ENCODE data around the gene SPDEF. TPM values are rescaled to one million over a fixed set of nuclear protein-coding genes. Genes with fewer than 3 reads are reported as not detected.

The SPDEF gene
- total RNA-seq, 2 experiments from 2014 or later: not detected

DNA sequence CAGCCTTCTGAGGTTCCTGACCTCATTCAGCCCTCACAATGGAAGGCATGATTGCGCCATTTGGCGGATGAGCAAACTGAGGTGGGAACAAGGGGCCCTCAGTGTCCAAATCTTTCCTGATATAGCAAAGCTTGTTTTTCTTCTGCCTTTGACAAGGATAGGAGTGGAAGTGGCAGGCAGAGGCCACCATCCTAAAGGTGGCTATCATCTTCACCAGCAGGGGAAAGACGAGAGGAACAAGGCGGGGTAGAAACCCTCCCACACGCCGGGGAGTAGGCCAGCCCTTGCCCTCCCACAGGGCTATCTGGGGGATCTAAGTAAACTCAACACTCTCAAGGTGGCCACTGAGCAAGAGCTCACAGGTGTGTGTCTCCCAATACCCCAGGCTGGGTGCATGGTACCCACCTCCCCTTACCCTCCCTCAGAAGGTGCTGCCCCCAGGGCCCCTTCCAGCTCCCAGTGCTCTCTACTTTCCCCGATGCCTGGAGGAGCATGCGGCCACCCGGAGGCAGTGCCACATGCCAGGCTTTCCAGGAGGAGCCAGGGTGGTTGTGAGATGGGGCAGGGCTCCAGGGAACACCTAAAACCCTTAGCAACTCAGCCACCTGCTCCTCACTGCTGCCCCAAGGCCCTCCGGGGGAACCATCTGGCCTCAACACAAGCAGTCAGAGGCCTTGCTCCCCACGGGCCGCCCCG lies 11.2 kb downstream of the SPDEF start:
- CTCF ChIA-PET: interaction anchor here (0.8 kb wide), 1 partner anchor 64 kb away, joined by 3 read pairs; no protein-coding TSS in a partner anchor
- H3K4me3 Mint-ChIP-seq: no peak overlapping the region
- POLR2A ChIA-PET: no interaction called here

DNA sequence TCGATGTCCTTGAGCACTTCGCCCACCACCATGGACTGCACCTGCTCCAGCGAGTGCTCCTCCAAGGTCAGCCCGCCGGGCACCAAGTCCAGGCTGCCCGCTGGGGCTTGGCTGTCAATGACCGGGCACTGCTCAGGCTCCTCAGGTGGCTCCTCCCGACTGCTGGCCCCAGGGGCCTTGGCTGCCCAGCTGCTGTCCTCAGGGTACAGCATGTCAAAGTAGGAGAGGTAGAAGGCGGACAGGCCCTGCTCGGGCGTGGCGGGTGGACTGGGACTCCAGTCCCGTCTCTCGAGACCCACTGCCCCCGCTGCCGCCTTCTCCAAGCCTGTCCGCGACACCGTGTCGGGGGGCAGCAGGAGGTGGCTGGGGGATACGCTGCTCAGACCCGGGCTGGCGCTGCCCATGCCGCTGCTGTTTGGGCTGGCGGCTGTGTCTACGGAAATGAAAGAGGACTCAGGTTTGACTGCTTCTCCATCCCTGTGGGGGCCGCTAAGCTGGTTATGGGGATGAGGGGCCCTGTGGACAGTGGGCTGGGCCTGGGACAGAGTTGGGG lies 12.0 kb downstream of the SPDEF start:
- Mint-ChIP-seq H3K27ac (no peak overlapping the region), H3K36me3 (ENCODE audit: low read depth) (no peaks in the 10 kb centered on the region), H3K4me1 (no peaks in the 10 kb centered on the region), H3K9me3 (no peaks in the 10 kb centered on the region), H3K4me3 (no peak overlapping the region), H3K27me3 (no peaks in the 10 kb centered on the region)
- CTCF ChIA-PET: no interaction called here
- no peak for DNase-seq
- POLR2A ChIA-PET: no interaction called here

More for the DNA sequence above, 11.2 kb downstream of the SPDEF start:
- no peak for DNase-seq
- H3K27ac Mint-ChIP-seq: no peak overlapping the region
- no peaks in the 10 kb centered on the region for H3K4me1 Mint-ChIP-seq
- no peaks in the 10 kb centered on the region for H3K36me3 Mint-ChIP-seq (ENCODE audit: low read depth)
- H3K9me3 Mint-ChIP-seq: no peaks in the 10 kb centered on the region
- H3K27me3 Mint-ChIP-seq: no peaks in the 10 kb centered on the region

DNA sequence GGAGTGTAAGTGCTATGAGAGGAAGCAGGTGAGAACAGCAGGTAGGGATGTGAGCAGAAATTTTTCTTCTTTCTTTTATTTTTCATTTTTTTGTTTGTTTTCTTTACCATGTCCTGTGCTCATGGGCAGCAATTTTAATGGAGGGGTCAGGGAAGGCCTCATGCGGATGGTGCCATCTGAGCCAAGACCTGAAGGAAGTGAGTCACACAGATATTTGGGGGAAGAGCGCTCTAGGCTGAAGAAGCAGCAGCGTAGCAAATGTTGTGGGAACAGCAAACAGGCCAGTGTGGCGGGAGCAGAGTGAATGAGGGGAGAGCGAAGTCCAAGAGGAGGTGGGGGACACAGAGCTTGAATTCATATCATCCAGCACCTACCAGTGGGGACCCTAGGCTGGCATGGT lies 12.7 kb downstream of the SPDEF start:
- H3K27ac Mint-ChIP-seq: no peak overlapping the region
- no peaks in the 10 kb centered on the region for H3K9me3 Mint-ChIP-seq
- no peaks in the 10 kb centered on the region for H3K4me1 Mint-ChIP-seq
- POLR2A ChIA-PET: no interaction called here
- no peak for DNase-seq
- H3K36me3 Mint-ChIP-seq (ENCODE audit: low read depth): no peaks in the 10 kb centered on the region
- H3K27me3 Mint-ChIP-seq: no peaks in the 10 kb centered on the region
- H3K4me3 Mint-ChIP-seq: no peak overlapping the region
- CTCF ChIA-PET: no interaction called here

DNA sequence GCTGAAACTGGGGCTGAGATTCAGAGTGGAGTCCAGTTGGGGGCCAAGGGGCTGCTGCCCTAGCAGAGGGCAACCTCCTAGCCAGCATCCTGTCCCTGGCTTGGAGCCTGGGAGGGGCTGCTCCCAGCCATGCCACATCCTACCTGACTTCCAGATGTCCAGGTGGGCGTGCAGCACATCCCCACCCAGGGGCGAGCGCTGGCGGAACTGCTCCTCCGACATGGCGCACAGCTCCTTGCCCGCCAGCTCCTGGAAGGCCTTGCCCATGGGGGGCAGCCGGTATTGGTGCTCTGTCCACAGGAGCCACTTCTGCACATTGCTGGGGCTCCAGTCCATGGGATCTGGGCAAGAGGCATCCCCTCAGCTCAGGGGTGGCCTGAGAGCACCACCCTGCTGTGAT lies 15.3 kb downstream of the SPDEF start:
- H3K4me3 Mint-ChIP-seq: no peak overlapping the region

DNA sequence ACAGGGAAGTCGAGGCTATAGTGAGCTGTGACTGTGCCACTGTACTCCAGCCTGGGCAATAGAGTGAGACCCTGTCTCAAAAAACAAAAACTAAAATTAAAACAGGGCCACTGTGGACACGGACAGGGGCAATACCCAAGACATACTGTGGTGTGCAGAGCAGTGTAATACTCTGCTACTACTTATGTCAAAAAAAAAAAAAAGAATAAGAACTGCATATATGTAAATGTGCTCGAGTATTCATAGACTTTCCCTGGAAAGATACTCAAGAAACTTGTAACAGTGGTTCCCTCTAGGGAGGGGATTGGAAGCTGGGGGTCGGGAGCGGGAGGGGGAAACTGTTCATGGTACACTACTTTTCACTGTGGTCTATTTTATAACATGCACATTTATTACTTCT lies 15.9 kb downstream of the SPDEF start:
- ChIA-PET POLR2A (no interaction called here), CTCF (no interaction called here)
- Mint-ChIP-seq H3K4me1 (no peaks in the 10 kb centered on the region), H3K9me3 (no peaks in the 10 kb centered on the region), H3K4me3 (no peak overlapping the region), H3K36me3 (ENCODE audit: low read depth) (no peaks in the 10 kb centered on the region), H3K27me3 (no peaks in the 10 kb centered on the region), H3K27ac (no peak overlapping the region)
- no peak for DNase-seq

More for the DNA sequence above, 15.3 kb downstream of the SPDEF start:
- Mint-ChIP-seq H3K4me1 (no peaks in the 10 kb centered on the region), H3K27me3 (no peaks in the 10 kb centered on the region), H3K36me3 (ENCODE audit: low read depth) (no peaks in the 10 kb centered on the region), H3K9me3 (no peaks in the 10 kb centered on the region), H3K27ac (no peak overlapping the region)
- ChIA-PET POLR2A (no interaction called here), CTCF (no interaction called here)
- DNase-seq: no peak

DNA sequence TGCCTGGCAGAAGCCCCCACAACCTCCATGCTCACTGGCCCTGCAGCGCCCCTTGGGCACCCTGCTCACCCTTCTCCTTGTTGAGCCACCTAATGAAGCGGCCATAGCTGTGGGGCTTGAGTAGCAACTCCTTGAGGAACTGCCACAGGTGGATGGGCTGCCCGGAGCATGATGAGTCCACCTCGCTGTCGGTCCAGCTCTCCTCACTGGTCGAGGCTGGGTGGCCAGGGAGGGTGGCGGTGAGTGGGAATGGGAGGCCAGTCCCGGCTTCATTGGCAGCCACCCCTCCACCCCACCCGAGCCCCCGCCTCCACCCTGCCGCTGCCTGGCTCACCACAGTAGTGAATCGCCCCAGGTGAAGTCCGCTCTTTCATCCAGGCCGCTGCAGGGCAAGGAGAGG lies 16.9 kb downstream of the SPDEF start:
- H3K4me1 Mint-ChIP-seq: no peaks in the 10 kb centered on the region
- no peak overlapping the region for H3K27ac Mint-ChIP-seq
- H3K27me3 Mint-ChIP-seq: no peaks in the 10 kb centered on the region
- H3K4me3 Mint-ChIP-seq: no peak overlapping the region
- ChIA-PET POLR2A (no interaction called here), CTCF (no interaction called here)
- H3K9me3 Mint-ChIP-seq: no peaks in the 10 kb centered on the region
- no peaks in the 10 kb centered on the region for H3K36me3 Mint-ChIP-seq (ENCODE audit: low read depth)
- DNase-seq: no peak

DNA sequence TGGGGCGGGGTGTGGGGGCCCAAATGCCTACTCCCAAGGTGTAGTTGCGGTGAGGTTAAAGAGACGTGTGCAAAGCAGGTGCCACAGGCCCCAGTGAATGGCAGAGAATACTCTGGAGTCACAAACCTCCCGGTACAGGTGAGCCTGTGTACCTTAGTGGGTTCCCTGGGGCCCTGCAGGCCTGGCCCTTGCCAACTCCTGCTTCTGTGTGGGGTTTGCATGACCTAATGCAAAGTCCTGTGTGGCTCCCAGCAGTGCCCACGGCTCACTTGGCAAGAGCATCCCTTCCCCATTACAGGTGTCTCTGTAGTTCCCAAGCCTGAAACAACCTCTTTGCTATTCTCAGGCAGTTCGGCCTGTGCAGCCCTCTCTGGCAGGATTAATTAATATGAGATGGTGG lies 17.5 kb downstream of the SPDEF start:
- CTCF ChIA-PET: no interaction called here
- Mint-ChIP-seq H3K4me1 (no peaks in the 10 kb centered on the region), H3K4me3 (no peak overlapping the region), H3K27ac (no peak overlapping the region), H3K36me3 (ENCODE audit: low read depth) (no peaks in the 10 kb centered on the region), H3K27me3 (no peaks in the 10 kb centered on the region), H3K9me3 (no peaks in the 10 kb centered on the region)
- POLR2A ChIA-PET: no interaction called here
- no peak for DNase-seq

DNA sequence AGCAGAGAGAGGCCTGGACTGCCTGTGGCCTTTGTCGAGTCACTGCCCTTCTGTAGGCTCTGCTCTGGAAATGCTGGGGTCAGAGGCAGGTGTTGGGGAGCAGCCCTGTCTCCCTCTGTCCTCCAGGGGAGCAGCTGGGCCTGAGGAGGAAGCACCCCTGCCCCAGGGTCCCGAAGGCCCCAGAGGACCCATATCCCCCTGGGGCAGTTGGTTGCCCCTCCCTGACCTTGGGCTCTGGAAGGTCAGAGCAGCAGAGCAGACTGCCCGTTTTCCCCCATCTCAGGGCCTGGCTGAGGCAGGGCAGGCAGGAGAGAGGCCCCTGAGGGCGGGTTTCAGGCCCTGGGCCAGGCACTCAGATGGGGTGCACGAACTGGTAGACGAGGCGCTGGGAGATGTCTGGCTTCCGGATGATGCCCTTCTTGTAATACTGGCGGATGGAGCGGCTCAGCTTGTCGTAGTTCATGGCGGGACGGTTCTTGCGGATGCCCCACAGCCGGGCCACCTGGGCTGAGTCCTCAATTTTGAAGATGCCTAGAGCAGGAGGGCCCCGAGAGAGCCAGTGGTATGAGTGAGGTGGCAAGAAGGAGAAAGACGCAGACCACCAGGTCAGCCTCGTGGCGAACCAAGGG lies 18.1 kb downstream of the SPDEF start:
- Mint-ChIP-seq H3K36me3 (ENCODE audit: low read depth) (no peaks in the 10 kb centered on the region), H3K27ac (no peak overlapping the region), H3K27me3 (no peaks in the 10 kb centered on the region), H3K9me3 (no peaks in the 10 kb centered on the region), H3K4me1 (no peaks in the 10 kb centered on the region), H3K4me3 (no peak overlapping the region)
- ChIA-PET CTCF (no interaction called here), POLR2A (interaction anchor here (1.1 kb wide), 1 partner anchor 454 kb away, joined by 3 read pairs; no protein-coding TSS in a partner anchor)
- DNase-seq: no peak

DNA sequence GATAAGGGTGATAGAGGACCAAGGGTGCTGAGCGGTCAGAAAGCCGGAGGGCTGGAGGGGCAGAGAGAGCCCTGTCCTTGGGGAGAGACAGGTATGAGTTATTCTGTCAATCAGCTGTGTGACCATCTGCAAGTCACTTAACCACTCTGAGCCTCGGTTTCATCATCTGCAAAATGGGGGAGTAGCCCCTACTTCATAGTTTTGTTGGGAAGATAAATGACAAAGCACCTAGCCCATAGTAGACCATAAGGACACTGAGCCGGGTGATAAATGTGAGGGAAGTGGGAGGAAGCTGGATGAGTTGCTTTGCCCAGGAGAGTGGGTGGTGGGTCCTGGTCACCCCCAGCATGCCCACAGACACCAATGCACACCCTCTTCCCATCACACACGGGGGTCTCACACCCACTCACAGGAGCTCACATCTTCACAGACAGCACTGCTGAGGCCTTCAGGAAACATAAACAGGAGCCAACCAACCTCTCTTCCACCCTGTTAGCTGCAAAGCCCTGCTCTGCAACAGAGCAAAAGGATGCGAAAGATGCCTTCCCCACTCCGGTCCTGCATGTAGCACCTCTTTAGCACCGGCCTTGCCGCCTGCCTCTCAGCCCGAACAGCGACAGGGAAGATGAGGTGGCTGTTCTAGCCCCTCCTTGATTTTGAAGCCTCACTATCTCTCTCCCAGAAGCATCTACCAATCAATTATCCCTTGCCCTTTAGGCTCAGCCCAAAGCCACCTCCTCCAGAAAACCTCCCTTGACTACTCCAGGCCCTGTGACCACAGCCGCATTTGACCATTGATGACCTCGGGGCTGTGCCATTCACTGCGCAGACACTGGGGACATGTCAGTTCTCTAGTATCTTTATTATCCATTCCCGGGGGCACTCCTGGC lies 18.9 kb downstream of the SPDEF start:
- Mint-ChIP-seq H3K27me3 (no peaks in the 10 kb centered on the region), H3K4me1 (no peaks in the 10 kb centered on the region), H3K27ac (no peak overlapping the region), H3K36me3 (ENCODE audit: low read depth) (no peaks in the 10 kb centered on the region), H3K9me3 (no peaks in the 10 kb centered on the region), H3K4me3 (no peak overlapping the region)
- POLR2A ChIA-PET: interaction anchor here (1.1 to 1.3 kb wide), 3 partner anchors 10 to 611 kb away, joined by 3 to 5 read pairs (median 3); no protein-coding TSS in a partner anchor
- CTCF ChIA-PET: interaction anchor here (1.2 kb wide), 1 partner anchor 10 kb away, joined by 3 read pairs; no protein-coding TSS in a partner anchor
- no peak for DNase-seq

DNA sequence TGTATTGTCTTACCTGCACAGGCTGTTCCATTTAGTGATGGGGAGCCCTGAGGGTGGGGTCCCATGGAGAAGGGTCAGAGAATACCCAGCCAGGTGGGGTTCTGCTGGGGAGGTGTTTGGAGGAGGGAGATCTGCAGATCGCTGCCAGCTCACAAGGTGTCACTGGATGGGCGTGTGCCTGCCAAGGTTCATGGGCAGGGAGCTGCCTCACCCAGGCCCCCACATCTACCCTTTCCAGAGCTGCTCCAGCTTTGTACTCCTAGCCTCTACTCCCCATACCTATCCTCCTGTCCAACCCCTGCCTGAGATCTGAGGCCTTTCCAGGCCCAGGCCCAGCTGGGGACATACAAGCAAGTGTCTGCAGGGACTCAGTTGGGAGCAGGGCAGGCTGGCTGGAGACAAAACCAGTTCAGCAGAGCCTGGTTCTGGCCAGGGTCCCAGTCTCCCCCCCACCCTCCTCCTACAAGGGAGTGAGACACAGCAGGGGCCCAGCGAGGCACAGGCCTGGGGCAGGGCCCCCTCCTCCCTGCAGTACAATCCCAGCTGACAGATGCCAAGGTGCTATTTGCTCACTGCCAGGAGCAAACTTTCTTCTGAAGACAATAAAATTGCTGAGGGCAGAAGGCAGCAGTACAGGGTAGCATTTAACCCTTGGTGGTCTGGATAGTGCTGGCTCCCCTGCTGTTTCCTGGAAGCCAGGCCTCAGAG lies 19.7 kb downstream of the SPDEF start:
- H3K27me3 Mint-ChIP-seq: no peaks in the 10 kb centered on the region
- POLR2A ChIA-PET: interaction anchor here (1.1 to 1.3 kb wide), 3 partner anchors 10 to 612 kb away, joined by 3 to 5 read pairs (median 3); no protein-coding TSS in a partner anchor
- H3K27ac Mint-ChIP-seq: no peak overlapping the region
- no peaks in the 10 kb centered on the region for H3K4me1 Mint-ChIP-seq
- no peak overlapping the region for H3K4me3 Mint-ChIP-seq
- CTCF ChIA-PET: interaction anchor here (1.2 kb wide), 1 partner anchor 9 kb away, joined by 3 read pairs; no protein-coding TSS in a partner anchor
- no peaks in the 10 kb centered on the region for H3K36me3 Mint-ChIP-seq (ENCODE audit: low read depth)
- no peaks in the 10 kb centered on the region for H3K9me3 Mint-ChIP-seq
- no peak for DNase-seq

DNA sequence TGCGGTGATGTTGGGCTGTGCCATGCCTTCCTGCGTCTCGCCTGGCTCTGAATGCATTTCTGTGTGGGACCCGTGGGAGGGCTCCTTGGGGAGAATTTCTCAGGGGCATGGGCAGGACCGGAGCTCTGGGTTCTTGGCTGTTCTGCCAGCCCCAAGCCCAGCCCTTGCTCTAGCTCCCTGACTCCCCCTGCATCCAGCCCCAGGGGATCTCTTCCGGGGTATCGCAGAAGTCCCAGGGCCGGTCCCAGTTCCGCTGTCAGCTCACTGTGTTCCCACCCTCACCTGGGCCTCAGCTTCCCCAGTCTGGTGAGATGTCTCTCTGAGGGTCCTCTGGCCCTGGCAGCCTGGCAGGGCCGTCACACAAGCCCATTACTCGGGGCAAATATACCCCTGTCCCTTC lies 20.5 kb downstream of the SPDEF start:
- H3K36me3 Mint-ChIP-seq (ENCODE audit: low read depth): no peaks in the 10 kb centered on the region
- ChIA-PET POLR2A (interaction anchor here (1.3 kb wide), 1 partner anchor 613 kb away, joined by 3 read pairs; no protein-coding TSS in a partner anchor), CTCF (interaction anchor here (1.2 kb wide), 1 partner anchor 8 kb away, joined by 3 read pairs; no protein-coding TSS in a partner anchor)
- no peaks in the 10 kb centered on the region for H3K9me3 Mint-ChIP-seq
- DNase-seq: no peak
- no peaks in the 10 kb centered on the region for H3K27me3 Mint-ChIP-seq
- H3K27ac Mint-ChIP-seq: no peak overlapping the region
- H3K4me1 Mint-ChIP-seq: no peaks in the 10 kb centered on the region
- H3K4me3 Mint-ChIP-seq: no peak overlapping the region

DNA sequence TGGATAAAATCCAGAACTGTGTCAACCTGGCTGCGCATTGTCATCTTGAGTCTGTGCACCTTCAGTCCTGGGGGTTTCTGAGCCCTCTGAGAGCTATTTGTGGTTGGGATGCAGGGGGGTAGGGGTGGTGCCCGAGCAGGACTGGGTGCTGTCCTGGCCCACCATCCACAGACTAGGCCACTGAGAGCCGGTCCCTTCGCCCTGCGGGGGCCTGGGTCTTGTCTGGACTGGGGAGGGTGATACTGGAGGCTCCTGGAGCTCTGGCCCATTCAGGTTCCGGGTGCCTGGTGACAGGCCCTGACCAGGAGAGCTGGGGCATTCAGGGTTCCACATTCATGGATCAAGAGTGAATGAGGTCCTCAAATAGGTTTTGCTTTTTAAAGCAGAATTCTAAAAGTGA lies 20.9 kb downstream of the SPDEF start:
- ChIA-PET POLR2A (no interaction called here), CTCF (no interaction called here)
- Mint-ChIP-seq H3K27me3 (no peaks in the 10 kb centered on the region), H3K4me1 (no peaks in the 10 kb centered on the region), H3K9me3 (no peaks in the 10 kb centered on the region), H3K36me3 (ENCODE audit: low read depth) (no peaks in the 10 kb centered on the region), H3K4me3 (no peak overlapping the region), H3K27ac (no peak overlapping the region)
- DNase-seq: no peak
